Hematopoietic multipotent progenitor cell treated with erythropoietin and hydrocortisone succinate and interleukin-3 and kit ligand, for 15 days (in vitro differentiated cells): ENCODE measurements around the gene ACVR1C.
"Not testable (repeated sequence)": the region's sequence is repeated elsewhere in the genome, so short reads cannot be mapped to it uniquely, and the experiment has no call there.

ENCODE experiments used
- DNase-seq: peaks from one replicate; pipeline ENCODE4 v3.0.0-alpha.2; 2015; ENCODE audit warnings: low spot score

ACVR1C gene

GRCh38 chr2:157574165-157574564 is 54.5 kb downstream of the ACVR1C start:
- DNase-seq: no peak

GRCh38 chr2:157572725-157573124 is 55.9 kb downstream of the ACVR1C start:
- DNase-seq: no peak

- DNase-seq: not testable (repeated sequence)
These were observed 62.0 kb downstream of the ACVR1C start for GRCh38 chr2:157566623-157567022.

GRCh38 chr2:157566113-157566512 is 62.6 kb downstream of the ACVR1C start:
- DNase-seq: not testable (repeated sequence)

GRCh38 chr2:157565550-157565949 is 63.1 kb downstream of the ACVR1C start:
- DNase-seq: no peak

- DNase-seq: no peak
These were observed 68.8 kb downstream of the ACVR1C start for GRCh38 chr2:157559890-157560289.

- no peak for DNase-seq
These were observed 69.2 kb downstream of the ACVR1C start for GRCh38 chr2:157559461-157559860.

GRCh38 chr2:157559061-157559460 is 69.6 kb downstream of the ACVR1C start:
- no peak for DNase-seq

GRCh38 chr2:157557770-157558169 is 70.9 kb downstream of the ACVR1C start:
- no peak for DNase-seq

GRCh38 chr2:157540102-157540501 is 88.6 kb downstream of the ACVR1C start:
- DNase-seq: no peak

GRCh38 chr2:157538064-157538463 is 90.6 kb downstream of the ACVR1C start:
- DNase-seq: no peak

GRCh38 chr2:157536815-157537214 is 91.8 kb downstream of the ACVR1C start:
- no peak for DNase-seq

GRCh38 chr2:157528963-157529751 is 99.5 kb downstream of the ACVR1C start:
- DNase-seq: no peak

- no peak for DNase-seq
These were observed 102.6 kb downstream of the ACVR1C start for GRCh38 chr2:157526070-157526469.

- DNase-seq: no peak
These were observed 105.1 kb downstream of the ACVR1C start for GRCh38 chr2:157523270-157524247.

GRCh38 chr2:157514966-157515365 is 113.7 kb downstream of the ACVR1C start:
- not testable (repeated sequence) for DNase-seq

- DNase-seq: no peak
These were observed 118.9 kb downstream of the ACVR1C start for GRCh38 chr2:157509744-157510143.

GRCh38 chr2:157508676-157509075 is 120.0 kb downstream of the ACVR1C start:
- no peak for DNase-seq

- no peak for DNase-seq
These were observed 122.1 kb downstream of the ACVR1C start for GRCh38 chr2:157506586-157506985.

- no peak for DNase-seq
These were observed 124.0 kb downstream of the ACVR1C start for GRCh38 chr2:157504623-157505022.

GRCh38 chr2:157501026-157501425 is 127.6 kb downstream of the ACVR1C start:
- no peak for DNase-seq

GRCh38 chr2:157500334-157500733 is 128.3 kb downstream of the ACVR1C start:
- no peak for DNase-seq

- DNase-seq: no peak
These were observed 130.2 kb downstream of the ACVR1C start for GRCh38 chr2:157498483-157498882.
